ENCODE data around the gene ATP2C2.

Gene ATP2C2

GRCh38 chr16:84458606-84459532 lies 90.5 kb downstream of the ATP2C2 start:
- TF ChIP-seq, protein P1, sequence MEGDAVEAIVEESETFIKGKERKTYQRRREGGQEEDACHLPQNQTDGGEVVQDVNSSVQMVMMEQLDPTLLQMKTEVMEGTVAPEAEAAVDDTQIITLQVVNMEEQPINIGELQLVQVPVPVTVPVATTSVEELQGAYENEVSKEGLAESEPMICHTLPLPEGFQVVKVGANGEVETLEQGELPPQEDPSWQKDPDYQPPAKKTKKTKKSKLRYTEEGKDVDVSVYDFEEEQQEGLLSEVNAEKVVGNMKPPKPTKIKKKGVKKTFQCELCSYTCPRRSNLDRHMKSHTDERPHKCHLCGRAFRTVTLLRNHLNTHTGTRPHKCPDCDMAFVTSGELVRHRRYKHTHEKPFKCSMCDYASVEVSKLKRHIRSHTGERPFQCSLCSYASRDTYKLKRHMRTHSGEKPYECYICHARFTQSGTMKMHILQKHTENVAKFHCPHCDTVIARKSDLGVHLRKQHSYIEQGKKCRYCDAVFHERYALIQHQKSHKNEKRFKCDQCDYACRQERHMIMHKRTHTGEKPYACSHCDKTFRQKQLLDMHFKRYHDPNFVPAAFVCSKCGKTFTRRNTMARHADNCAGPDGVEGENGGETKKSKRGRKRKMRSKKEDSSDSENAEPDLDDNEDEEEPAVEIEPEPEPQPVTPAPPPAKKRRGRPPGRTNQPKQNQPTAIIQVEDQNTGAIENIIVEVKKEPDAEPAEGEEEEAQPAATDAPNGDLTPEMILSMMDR (conservative IDR thresholded peaks at IDR 0.05): no peak
- no peak for TF ChIP-seq ZFX (IDR thresholded peaks at IDR 0.05)
- H3K27ac ChIP-seq: no peak overlapping the region

DNA sequence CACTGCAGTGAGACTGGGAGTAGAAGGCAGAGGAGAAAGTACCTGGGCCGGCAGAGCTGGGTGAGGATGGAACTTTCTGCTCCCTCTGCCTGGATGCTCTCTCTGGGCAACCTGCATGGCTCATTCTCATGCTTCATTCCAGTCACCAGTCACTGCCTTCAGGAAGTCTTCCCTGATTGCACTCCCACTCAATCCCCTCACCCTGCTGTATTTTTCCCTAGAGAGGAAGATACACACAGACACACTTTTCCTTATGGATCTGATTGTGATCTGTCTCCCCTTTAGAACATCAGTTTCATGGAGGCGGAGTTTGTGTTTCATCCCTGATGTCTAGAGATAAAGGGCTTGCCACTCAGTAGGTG lies 91.2 kb downstream of the ATP2C2 start:
- H3K27ac ChIP-seq: no peak overlapping the region
- TF ChIP-seq, protein P1 (conservative IDR thresholded peaks at IDR 0.05): no peak
- TF ChIP-seq ZFX (IDR thresholded peaks at IDR 0.05): no peak

GRCh38 chr16:84459941-84460405 lies 91.6 kb downstream of the ATP2C2 start:
- TF ChIP-seq, protein P1 (conservative IDR thresholded peaks at IDR 0.05): no peak
- TF ChIP-seq ZFX (IDR thresholded peaks at IDR 0.05): no peak
- H3K27ac ChIP-seq: peak overlapping the region; percentile 54; the same call in 1 of the 2 replicates

DNA sequence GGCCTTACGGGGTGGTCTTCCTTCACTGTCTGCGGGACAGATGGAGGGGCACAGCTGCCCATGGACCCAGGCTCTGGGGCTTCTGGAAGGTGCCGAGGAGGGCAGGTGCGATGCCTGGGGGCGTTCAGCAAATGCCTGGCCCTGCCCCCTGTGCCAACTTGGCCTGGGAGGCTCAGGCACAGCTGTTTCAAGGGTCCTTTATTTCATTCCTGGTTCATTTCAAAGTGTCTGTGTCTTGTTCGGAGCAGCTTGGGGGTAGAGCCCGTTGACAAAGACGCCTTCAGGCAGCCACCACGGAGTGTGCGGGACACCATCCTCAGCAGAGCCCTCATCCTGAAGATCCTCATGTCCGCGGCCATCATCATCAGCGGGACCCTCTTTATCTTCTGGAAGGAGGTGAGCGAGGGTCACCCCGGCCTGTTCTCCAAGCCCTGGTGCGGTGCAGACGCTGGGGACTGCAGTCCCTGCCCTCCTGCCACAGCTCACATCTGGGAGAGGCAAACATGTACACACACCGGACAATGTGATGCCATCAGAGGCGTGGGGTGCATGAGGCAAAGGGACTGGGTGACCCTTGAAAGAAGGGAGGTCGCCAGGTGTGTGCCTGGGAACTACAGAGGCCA lies 92.2 kb downstream of the ATP2C2 start:
- TF ChIP-seq, protein P1 (conservative IDR thresholded peaks at IDR 0.05): no peak
- no peak for TF ChIP-seq ZFX (IDR thresholded peaks at IDR 0.05)
- H3K27ac ChIP-seq: peak overlapping the region; percentile 54

DNA sequence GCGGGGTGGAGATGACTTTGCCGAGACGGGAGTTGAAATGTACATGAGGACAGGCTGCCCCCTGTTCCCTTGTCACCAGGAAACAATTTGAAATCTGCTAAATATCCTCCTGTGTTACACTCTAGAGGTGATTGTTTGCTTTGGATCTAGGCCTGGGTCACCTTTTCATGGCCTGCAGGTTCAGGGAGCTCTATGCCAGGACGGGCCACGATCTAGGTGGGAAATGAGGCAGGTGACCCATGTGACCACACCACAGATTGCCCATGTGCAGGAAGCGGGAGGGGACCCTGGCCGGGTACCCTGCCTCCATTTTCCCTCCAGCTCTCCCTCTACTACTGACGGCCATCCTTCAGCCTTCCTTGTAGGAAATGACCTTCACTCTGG lies 92.7 kb downstream of the ATP2C2 start:
- peak overlapping the region; percentile 54 for H3K27ac ChIP-seq
- no peak for TF ChIP-seq ZFX (IDR thresholded peaks at IDR 0.05)
- TF ChIP-seq, protein P1 (conservative IDR thresholded peaks at IDR 0.05): no peak

- peak overlapping the region; percentile 54 for H3K27ac ChIP-seq
These were observed 93.3 kb downstream of the ATP2C2 start for GRCh38 chr16:84461413-84462295.

More at GRCh38 chr16:84461413-84462295, 93.3 kb downstream of the ATP2C2 start:
- TF ChIP-seq ZFX (IDR thresholded peaks at IDR 0.05): no peak
- TF ChIP-seq, protein P1 (conservative IDR thresholded peaks at IDR 0.05): no peak

Measured in C4-2B (cell line).